Measurements from ENCODE around the gene ATP6V0A4.
"Not testable (repeated sequence)": the region's sequence is repeated elsewhere in the genome, so short reads cannot be mapped to it uniquely, and the experiment has no call there.

Gene ATP6V0A4

GRCh38 chr7:138804618-138805017 lies 6.6 kb upstream of the ATP6V0A4 start:
- in situ Hi-C loops (cut with MboI; ENCODE audit: low sequenced_read_pairs) = no loop called here

GRCh38 chr7:138802706-138803105 lies 4.7 kb upstream of the ATP6V0A4 start:
- in situ Hi-C loops (cut with MboI; ENCODE audit: low sequenced_read_pairs) = no loop called here

- in situ Hi-C loops (cut with MboI; ENCODE audit: low sequenced_read_pairs) = no loop called here
Measured at GRCh38 chr7:138801256-138801655, 3.3 kb upstream of the ATP6V0A4 start.

GRCh38 chr7:138799336-138800000 lies 1.5 kb upstream of the ATP6V0A4 start:
- in situ Hi-C loops (cut with MboI; ENCODE audit: low sequenced_read_pairs) = no loop called here

- in situ Hi-C loops (cut with MboI; ENCODE audit: low sequenced_read_pairs) = no loop called here
Measured at GRCh38 chr7:138798836-138799235, 840 bp upstream of the ATP6V0A4 start.

GRCh38 chr7:138797046-138797445 lies 950 bp downstream of the ATP6V0A4 start:
- in situ Hi-C loops (cut with MboI; ENCODE audit: low sequenced_read_pairs) = not testable (repeated sequence)

GRCh38 chr7:138796038-138796615 lies 1.9 kb downstream of the ATP6V0A4 start:
- in situ Hi-C loops (cut with MboI; ENCODE audit: low sequenced_read_pairs) = no loop called here

- in situ Hi-C loops (cut with MboI; ENCODE audit: low sequenced_read_pairs) = no loop called here
Measured at GRCh38 chr7:138785587-138786437, 12.2 kb downstream of the ATP6V0A4 start.

- in situ Hi-C loops (cut with MboI; ENCODE audit: low sequenced_read_pairs) = no loop called here
Measured at GRCh38 chr7:138784692-138785091, 13.3 kb downstream of the ATP6V0A4 start.

- in situ Hi-C loops (cut with MboI; ENCODE audit: low sequenced_read_pairs) = no loop called here
Measured at GRCh38 chr7:138781004-138781403, 17.0 kb downstream of the ATP6V0A4 start.

- in situ Hi-C loops (cut with MboI; ENCODE audit: low sequenced_read_pairs) = no loop called here
Measured at GRCh38 chr7:138776166-138776833, 21.7 kb downstream of the ATP6V0A4 start.

- in situ Hi-C loops (cut with MboI; ENCODE audit: low sequenced_read_pairs) = no loop called here
Measured at GRCh38 chr7:138773817-138774216, 24.2 kb downstream of the ATP6V0A4 start.

- in situ Hi-C loops (cut with MboI; ENCODE audit: low sequenced_read_pairs) = no loop called here
Measured at GRCh38 chr7:138773176-138773575, 24.8 kb downstream of the ATP6V0A4 start.

GRCh38 chr7:138770904-138771303 lies 27.1 kb downstream of the ATP6V0A4 start:
- in situ Hi-C loops (cut with MboI; ENCODE audit: low sequenced_read_pairs) = no loop called here

GRCh38 chr7:138768241-138768640 lies 29.8 kb downstream of the ATP6V0A4 start:
- in situ Hi-C loops (cut with MboI; ENCODE audit: low sequenced_read_pairs) = no loop called here

- in situ Hi-C loops (cut with MboI; ENCODE audit: low sequenced_read_pairs) = no loop called here
Measured at GRCh38 chr7:138756591-138757242, 41.3 kb downstream of the ATP6V0A4 start.

- in situ Hi-C loops (cut with MboI; ENCODE audit: low sequenced_read_pairs) = no loop called here
Measured at GRCh38 chr7:138755842-138756590, 42.0 kb downstream of the ATP6V0A4 start.

- in situ Hi-C loops (cut with MboI; ENCODE audit: low sequenced_read_pairs) = no loop called here
Measured at GRCh38 chr7:138755331-138755747, 42.7 kb downstream of the ATP6V0A4 start.

GRCh38 chr7:138753610-138754009 lies 44.4 kb downstream of the ATP6V0A4 start:
- in situ Hi-C loops (cut with MboI; ENCODE audit: low sequenced_read_pairs) = no loop called here

GRCh38 chr7:138753150-138753518 lies 44.9 kb downstream of the ATP6V0A4 start:
- in situ Hi-C loops (cut with MboI; ENCODE audit: low sequenced_read_pairs) = no loop called here

All from HL-60/S4 treated with phorbol 12-myristate 13-acetate at 8.2 ng/mL for 4 days and 3 days (cell line).